Keratinocyte (primary cell): Measurements from ENCODE around the gene TRIM21. TPM values are rescaled to one million over a fixed set of nuclear protein-coding genes. Genes with fewer than 3 reads are reported as not detected.

ENCODE experiments used
- DNase-seq: peaks from one replicate; pipeline ENCODE4 v3.0.0-alpha.2; 2011; ENCODE audit warnings: low read depth, missing footprints, low spot score
- FAIRE-seq: peaks from 2 replicates; lab custom pipeline; 2011; peaks lifted over from hg19 to GRCh38; lab: Jason Lieb, UNC
- H2AFZ ChIP-seq: 2 replicates; pipeline ENCODE4 v1.6.0; 2012; ENCODE audit warnings: low read length, control low read depth, inconsistent platforms; ENCODE audit not compliant: control insufficient read depth
- H3K27ac ChIP-seq: 2 replicates; pipeline ENCODE4 v1.5.1; 2011; ENCODE audit warnings: low read length; ENCODE audit not compliant: control insufficient read depth, insufficient read depth
- H3K27me3 ChIP-seq: 3 replicates; pipeline ENCODE4 v1.6.0; 2011; ENCODE audit warnings: low read length; ENCODE audit not compliant: control insufficient read depth, insufficient read depth; ENCODE audit errors: extremely low read depth
- H3K36me3 ChIP-seq, 2 experiments: 2 replicates in 1 of 2; 3 replicates in 1 of 2; pipeline ENCODE4 v1.5.1; 2011; ENCODE audit warnings: low read length in 2 of 2, mild to moderate bottlenecking in 1 of 2; ENCODE audit not compliant: control insufficient read depth in 2 of 2, insufficient read depth in 2 of 2; ENCODE audit errors: extremely low read depth in 1 of 2
- H3K4me1 ChIP-seq: 3 replicates; pipeline ENCODE4 v1.5.1; 2011; ENCODE audit warnings: low read length; ENCODE audit not compliant: control insufficient read depth, insufficient read depth; ENCODE audit errors: extremely low read depth
- H3K4me2 ChIP-seq: 3 replicates; pipeline ENCODE4 v1.6.0; 2011; ENCODE audit warnings: low read depth, low read length; ENCODE audit not compliant: control insufficient read depth, insufficient read depth; ENCODE audit errors: extremely low read depth
- H3K4me3 ChIP-seq, 3 experiments: fragments of 200-600 bp in 1 of 3; sonication (generic) in 1 of 3; 2 replicates in 2 of 3; 3 replicates in 1 of 3; pipeline ENCODE4 v1.5.1; 2011 to 2016; ENCODE audit warnings: low read length in 3 of 3, mild to moderate bottlenecking in 3 of 3, control low read depth in 2 of 3, inconsistent platforms in 1 of 3, low read depth in 1 of 3, mixed read lengths in 1 of 3, mixed run types in 1 of 3, moderate library complexity in 1 of 3; ENCODE audit not compliant: control insufficient read depth in 2 of 3, insufficient read depth in 2 of 3; ENCODE audit errors: extremely low read depth in 1 of 3
- H3K79me2 ChIP-seq: 2 replicates; pipeline ENCODE4 v1.6.0; 2012; ENCODE audit warnings: low read length; ENCODE audit not compliant: control insufficient read depth, insufficient read depth
- H3K9ac ChIP-seq: 3 replicates; pipeline ENCODE4 v1.6.0; 2011; ENCODE audit warnings: low read length; ENCODE audit not compliant: control insufficient read depth, insufficient read depth; ENCODE audit errors: extremely low read depth
- H3K9me1 ChIP-seq: 3 replicates; pipeline ENCODE4 v1.6.0; 2011; ENCODE audit warnings: low read length; ENCODE audit not compliant: control insufficient read depth, insufficient read depth; ENCODE audit errors: extremely low read depth
- H3K9me3 ChIP-seq: 2 replicates; pipeline ENCODE4 v1.5.1; 2012; ENCODE audit warnings: low read depth, low read length; ENCODE audit not compliant: control insufficient read depth
- H4K20me1 ChIP-seq: 3 replicates; pipeline ENCODE4 v1.6.0; 2011; ENCODE audit warnings: low read length; ENCODE audit not compliant: control insufficient read depth, insufficient read depth; ENCODE audit errors: extremely low read depth
- CTCF ChIP-seq, 3 experiments: IDR thresholded peaks in 1 of 3; conservative IDR thresholded peaks in 1 of 3; optimal IDR thresholded peaks in 1 of 3; 2 replicates in 2 of 3; 3 replicates in 1 of 3; pipeline versions ENCODE3 to v1.5.1; 2011; ENCODE audit warnings: low read length in 3 of 3, mild to moderate bottlenecking in 3 of 3, moderate library complexity in 2 of 3, control low read depth in 1 of 3, inconsistent platforms in 1 of 3; ENCODE audit not compliant: insufficient read depth in 2 of 3; ENCODE audit errors: extremely low read depth in 1 of 3
- EZH2 ChIP-seq: IDR thresholded peaks from one replicate; pipeline ENCODE4 v1.6.1; 2012; ENCODE audit warnings: inconsistent platforms, mild to moderate bottlenecking, low read length, moderate library complexity
- dilution Hi-C: fragments of 300-500 bp; cut with MboI; formaldehyde crosslinking; loops from one replicate; pipeline ENCODE4 v1.7.0; 2020; ENCODE audit warnings: low sequenced_read_pairs; ENCODE audit not compliant: extremely low pct_ligation_motif_present
- polyA minus RNA-seq, 3 experiments: library from RNA; depleted of rRNA, polyadenylated mRNA; stranded (reverse); fragments of >200 nt; gene quantifications; 1 replicate in 1 of 3; 2 replicates in 1 of 3; 3 replicates in 1 of 3; pipeline ENCODE4 v1.2.3, GENCODE V29; 2011
- polyA plus RNA-seq, 5 experiments: library from polyadenylated mRNA; depleted of rRNA in 3 of 5; stranded (reverse) in 3 of 5; stranded (forward) in 1 of 5; unstranded in 1 of 5; fragments of >200 nt; gene quantifications; 1 replicate in 1 of 5; 2 replicates in 3 of 5; 3 replicates in 1 of 5; pipeline versions ENCODE4 v1.2.1 to v1.2.3, GENCODE V29; 2011 to 2012; ENCODE audit warnings: missing spikeins in 2 of 5, low read depth in 1 of 5, low replicate concordance in 1 of 5

TRIM21 gene
- 49.5 to 57.1 TPM (median 51.2 TPM) in 3 replicates for polyA plus RNA-seq
- polyA plus RNA-seq (2011; ENCODE audit: low read depth): 5.7 TPM
- 32.4 and 44.9 TPM in 2 replicates for polyA plus RNA-seq (2011; cell fraction: cytosol; rRNA removed)
- 46.3 and 48.5 TPM in 2 replicates for polyA plus RNA-seq (2011; cell fraction: nucleus; rRNA removed)
- polyA plus RNA-seq (2012; ENCODE audit: low replicate concordance): 10.2 and 37.2 TPM in 2 replicates
- 28.1 to 61.3 TPM (median 40.4 TPM) in 3 replicates for polyA minus RNA-seq
- 20.1 TPM for polyA minus RNA-seq (2011; cell fraction: cytosol; rRNA and poly(A)+ RNA removed)
- polyA minus RNA-seq (2011; cell fraction: nucleus; rRNA and poly(A)+ RNA removed): 10.0 and 18.7 TPM in 2 replicates

GRCh38 chr11:4393209-4393857 lies at the start of gene TRIM21:
Gene TRIM21, minus strand, starts transcription at chr11:4393702. Its CDS starts 3,293 bp downstream, at chr11:4390409.
- TF ChIP-seq CTCF (optimal IDR thresholded peaks at IDR 0.05 in 1 of 3, IDR thresholded peaks at IDR 0.05 in 1 of 3, conservative IDR thresholded peaks at IDR 0.05 in 1 of 3; ENCODE audit: extremely low read depth in 1 of 3, insufficient read depth in 2 of 3, low read length in 3 of 3): no peak
- no peak for TF ChIP-seq EZH2
- dilution Hi-C loops: no loop called here
- FAIRE-seq: peak; percentile 69

GRCh38 chr11:4441515-4441914 lies 48.0 kb upstream of the TRIM21 start:
- no peak overlapping the region for H3K9ac ChIP-seq
- no peak overlapping the region for H3K4me3 ChIP-seq
- no peaks in the 10 kb centered on the region for H3K4me1 ChIP-seq
- no peaks in the 10 kb centered on the region for H3K27me3 ChIP-seq
- H3K27ac ChIP-seq: no peak overlapping the region
- FAIRE-seq: no peak
- TF ChIP-seq CTCF (optimal IDR thresholded peaks at IDR 0.05 in 1 of 3, IDR thresholded peaks at IDR 0.05 in 1 of 3, conservative IDR thresholded peaks at IDR 0.05 in 1 of 3; ENCODE audit: extremely low read depth in 1 of 3, insufficient read depth in 2 of 3, low read length in 3 of 3) (no peak), EZH2 (no peak)
- H3K79me2 ChIP-seq: no peaks in the 10 kb centered on the region
- no peaks in the 10 kb centered on the region for H4K20me1 ChIP-seq
- no peak overlapping the region for H3K4me2 ChIP-seq
- H3K9me3 ChIP-seq: no peaks in the 10 kb centered on the region
- H3K9me1 ChIP-seq: no peaks in the 10 kb centered on the region
- DNase-seq: no peak
- no peak overlapping the region for H2AFZ ChIP-seq
- H3K36me3 ChIP-seq: no peaks in the 10 kb centered on the region
- dilution Hi-C loops: no loop called here

More at GRCh38 chr11:4393209-4393857, at the start of gene TRIM21:
- H3K79me2 ChIP-seq: peaks cover 21% of the 10 kb centered on the region
- H3K36me3 ChIP-seq: peaks cover 11 to 17% of the 10 kb centered on the region in 2 experiments
- H3K9me1 ChIP-seq: no peaks in the 10 kb centered on the region
- H3K4me2 ChIP-seq: peak within 1 kb of the TSS; percentile 92
- DNase-seq: peak; percentile 15
- H2AFZ ChIP-seq: peak within 1 kb of the TSS; percentile 98
- H3K27me3 ChIP-seq: no peaks in the 10 kb centered on the region
- H3K27ac ChIP-seq: peak within 1 kb of the TSS; percentile 73
- H3K4me3 ChIP-seq: peak within 1 kb of the TSS; percentile 86 to 97 (median 87)
- H3K4me1 ChIP-seq: peaks cover 9% of the 10 kb centered on the region
- H3K9ac ChIP-seq: peak within 1 kb of the TSS; percentile 86
- no peaks in the 10 kb centered on the region for H4K20me1 ChIP-seq
- no peaks in the 10 kb centered on the region for H3K9me3 ChIP-seq
